HG03565 (cell line): ENCODE data around the gene PAF1.
A peak's percentile ranks its signal among the peaks of the same experiment; 100 is the strongest.

Source experiments
- ATAC-seq: cut with Tn5 transposase; IDR thresholded peaks from one replicate; pipeline ENCODE4 v1.9.1; 2021; ENCODE audit warnings: mild to moderate bottlenecking, moderate library complexity; ENCODE audit not compliant: unreplicated experiment

PAF1 gene

DNA sequence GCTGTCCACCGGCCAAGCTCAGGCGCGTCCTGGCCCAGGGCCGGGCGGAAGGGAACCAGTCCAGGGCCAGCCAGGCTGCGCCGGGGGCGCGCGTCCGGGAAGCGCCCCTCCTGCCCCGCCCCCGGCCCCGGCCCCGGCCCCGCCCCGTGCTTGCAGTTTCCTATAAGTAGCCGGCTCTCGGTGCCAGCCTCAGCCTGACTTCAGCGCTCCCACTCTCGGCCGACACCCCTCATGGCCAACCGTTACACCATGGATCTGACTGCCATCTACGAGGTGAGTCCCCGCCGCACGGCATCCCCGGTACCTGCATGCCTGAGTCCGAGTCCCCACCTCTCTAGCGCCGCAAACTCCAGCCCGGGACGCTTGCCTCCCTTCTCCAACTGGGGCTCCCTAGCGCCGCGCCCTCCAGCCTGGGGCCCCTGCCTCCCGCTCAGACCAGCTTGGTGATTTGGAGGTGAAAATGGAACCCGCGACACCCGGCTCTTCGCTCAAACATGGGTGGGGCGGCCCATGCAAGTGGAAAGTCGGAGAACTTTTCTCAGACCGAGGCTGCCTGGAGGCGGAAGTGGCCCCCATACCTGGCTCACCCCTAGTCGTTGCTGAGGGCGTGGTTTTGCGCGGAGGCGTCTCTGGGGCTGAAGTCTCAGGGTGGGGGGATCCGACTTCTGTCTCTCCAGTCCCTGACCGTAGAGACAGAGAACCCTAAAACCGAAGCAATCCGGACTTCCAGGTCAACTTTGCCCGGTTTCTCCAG, 15.9 kb upstream of the PAF1 start, which contains the start of gene ZFP36:
Gene ZFP36, plus strand, starts transcription at position 192 of the 754 bp plus-strand sequence. Its CDS starts 58 bp downstream, at position 250.
- ATAC-seq: no peak

DNA sequence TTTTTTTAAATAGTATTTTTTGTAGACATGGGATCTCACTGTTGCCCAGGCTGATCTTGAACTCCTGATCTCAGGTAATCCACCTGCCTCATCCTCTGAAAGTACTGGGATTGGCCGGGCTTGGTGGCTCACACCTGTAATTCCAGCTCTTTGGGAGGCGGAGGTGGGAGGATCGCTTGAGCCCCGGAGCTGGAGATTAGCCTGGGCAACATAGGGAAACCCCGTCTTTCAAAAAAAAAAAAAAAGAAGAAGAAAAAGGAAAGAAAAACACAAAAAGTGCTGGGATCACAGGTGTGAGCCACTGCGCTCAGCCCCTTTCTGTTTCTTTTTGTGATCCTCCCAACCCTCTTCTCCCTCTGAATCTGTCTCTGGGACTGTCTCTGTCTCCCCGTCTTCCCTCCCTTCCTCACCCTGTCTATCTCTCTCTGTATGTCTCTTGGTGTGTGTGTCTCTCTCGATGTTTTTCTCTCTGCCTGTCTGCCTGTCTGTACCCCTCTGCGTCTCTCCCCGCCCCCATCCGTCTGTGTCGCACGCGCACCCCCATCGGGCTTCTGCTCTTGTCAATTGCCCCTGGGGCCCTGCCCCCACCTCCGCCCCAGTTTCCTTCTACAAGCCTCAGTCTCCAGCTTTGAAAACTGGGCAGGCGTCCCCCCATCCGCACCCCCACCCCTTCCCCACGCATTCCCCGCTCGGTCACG, 15.2 kb upstream of the PAF1 start:
- no peak for ATAC-seq

DNA sequence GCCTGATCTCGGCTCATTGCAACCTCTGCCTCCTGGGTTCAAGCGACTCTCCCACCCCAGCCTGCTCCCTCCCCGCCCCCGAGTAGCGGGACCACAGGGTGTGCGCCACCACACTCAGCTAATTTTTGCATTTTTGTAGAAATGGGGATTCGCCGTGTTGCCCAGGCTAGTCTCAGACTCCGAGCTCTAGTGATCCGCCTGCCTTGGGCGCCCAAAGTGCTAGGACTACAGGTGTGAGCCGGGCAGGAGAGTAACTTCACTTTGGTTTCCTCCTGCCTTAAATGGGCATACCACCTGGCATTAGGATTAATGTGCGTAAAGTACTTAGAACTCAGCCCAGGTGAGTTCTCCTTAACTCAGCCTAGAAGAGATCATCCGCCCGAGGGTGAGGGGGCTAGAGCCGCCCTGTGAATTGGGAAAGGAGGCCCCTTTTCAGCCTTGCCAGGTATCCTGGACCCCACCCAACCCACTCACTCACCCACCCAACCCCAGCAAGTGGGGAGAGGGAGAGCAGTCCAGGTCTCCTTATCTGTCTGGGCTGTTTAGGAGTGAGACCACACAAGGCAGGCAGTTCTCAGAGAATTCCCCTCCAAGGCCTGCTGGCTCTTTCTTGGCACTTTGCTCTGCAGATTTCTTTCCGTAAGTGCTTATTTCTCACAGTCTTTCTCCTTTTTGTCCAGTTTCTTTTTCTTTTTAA, 14.5 kb upstream of the PAF1 start:
- ATAC-seq: no peak

DNA sequence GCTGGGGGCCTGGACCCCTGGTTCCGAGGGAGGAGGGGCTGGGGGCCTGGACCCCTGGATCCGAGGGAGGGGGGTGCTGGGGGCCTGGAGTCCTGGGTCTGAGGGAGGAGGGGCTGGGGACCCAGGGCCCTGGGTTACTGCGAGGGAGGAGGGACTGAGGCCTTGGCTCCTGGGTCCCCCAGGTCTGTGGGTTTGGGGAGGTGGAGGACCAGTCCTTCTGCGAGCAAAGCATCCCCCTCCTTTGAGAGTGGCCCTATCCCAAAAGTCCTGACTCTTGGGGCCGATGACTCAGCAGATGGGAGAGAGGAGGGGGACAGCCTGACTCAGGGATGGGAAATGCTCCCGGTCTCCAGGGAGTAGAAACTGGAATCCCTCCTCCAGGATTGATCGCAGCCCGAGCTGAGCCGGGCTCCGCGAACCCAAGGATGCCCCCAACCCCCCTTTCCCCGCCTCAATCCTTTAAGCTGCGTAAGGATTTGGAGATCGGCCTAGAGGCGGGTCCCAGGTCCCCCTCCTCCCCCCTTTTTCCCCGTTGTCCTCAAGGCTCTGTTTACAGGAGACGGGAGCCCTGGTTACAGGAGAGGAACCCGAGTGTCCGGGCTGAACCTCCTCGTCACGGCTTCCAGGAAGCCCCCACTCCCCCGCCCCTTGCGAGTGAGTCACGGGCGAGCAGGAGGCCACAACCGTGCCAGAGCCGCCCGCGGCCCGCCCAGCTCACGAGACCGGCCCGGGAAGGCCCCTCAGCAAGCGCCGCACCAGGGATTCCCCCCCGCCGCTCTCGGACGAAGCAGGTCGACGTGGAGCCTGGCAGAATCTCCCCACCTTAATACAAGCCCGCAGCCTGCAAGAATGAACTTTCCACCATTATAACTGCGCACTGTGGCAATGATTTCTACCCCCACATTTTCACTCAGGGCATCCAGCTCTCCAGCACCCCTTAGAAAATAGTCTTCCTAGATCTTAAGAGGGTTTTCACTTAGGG, 12.7 kb upstream of the PAF1 start:
- no peak for ATAC-seq

DNA sequence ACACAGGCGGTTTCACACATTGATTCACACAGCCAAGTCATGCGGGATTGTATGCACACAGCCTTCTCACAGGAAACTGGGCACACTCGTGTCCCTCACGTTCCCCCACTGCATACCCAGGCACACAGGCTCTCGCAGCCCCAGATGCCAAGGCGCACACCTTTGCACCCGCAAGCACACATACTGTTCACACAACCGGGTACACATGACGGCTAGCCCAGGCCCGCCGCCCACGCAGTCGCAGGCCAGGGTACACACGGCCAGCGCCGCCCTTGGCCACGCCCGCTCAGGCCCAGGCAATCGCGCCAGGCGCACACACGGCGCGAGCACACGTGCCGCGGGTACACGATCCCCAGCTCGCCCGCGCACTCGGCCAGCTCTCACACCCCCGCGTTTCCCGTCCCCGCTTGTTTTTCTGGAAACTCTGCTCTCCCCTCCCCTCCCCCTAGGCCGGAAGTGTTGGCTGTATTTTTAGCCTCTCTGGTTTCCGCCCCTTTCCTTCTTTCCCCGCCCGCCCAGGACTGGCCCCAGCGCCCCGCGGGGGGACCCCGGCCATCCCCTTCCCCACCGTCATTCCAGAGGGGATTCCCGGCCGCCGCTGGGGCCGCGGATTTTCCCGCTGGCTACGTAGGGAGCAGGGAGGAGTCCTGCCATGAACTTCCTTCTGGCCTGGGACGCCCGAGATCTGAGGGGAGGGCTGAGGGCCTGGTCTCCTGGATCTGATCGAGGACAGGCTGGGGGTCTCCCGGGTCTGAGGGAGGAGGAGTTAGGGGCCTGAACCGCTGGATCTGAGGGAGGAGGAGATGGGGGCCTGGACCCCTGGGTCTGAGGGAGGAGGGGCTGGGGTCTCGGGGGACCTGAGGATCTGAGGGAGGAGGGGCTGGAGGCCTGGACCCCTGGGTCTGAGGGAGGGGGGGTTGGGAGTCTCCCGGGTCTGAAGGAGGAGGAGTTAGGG, 11.7 kb upstream of the PAF1 start:
- ATAC-seq: peak; percentile 23

DNA sequence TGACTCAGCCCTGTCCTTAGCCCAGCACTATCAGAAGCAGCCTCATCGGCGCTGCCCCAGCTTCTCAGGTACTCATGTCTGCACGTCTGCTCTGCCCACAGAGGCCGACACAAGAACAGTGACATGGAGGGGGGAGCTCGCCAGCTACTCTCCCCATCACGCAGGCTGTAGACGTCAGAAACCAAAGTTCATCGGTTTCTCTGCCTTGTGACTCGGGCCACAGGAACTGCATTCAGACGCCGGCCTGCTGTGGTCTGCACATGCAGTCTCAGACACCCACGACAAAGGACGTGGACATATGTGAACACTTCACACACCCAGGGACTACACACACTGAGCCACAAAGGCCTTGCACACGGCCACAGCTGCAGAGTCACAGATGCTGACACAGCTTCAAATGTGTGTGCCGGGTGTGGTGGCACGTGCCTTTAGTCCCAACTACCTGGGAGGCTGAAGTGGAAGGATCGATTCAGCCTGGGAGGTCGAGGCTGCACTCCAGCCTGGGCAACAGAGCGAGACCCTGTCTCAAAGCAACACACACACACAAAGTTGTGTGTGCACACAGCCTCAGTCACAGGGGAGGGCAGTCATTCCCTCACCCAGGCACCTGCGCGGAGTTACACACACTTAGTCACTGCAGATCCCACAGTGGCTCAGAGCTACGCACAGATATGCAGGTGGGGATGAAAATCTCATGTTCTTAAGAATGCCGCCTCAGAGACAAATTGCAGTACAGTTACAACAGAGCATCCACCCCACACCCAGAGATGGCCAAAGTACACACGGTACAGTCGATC, 10.8 kb upstream of the PAF1 start:
- peak; percentile 8 for ATAC-seq

DNA sequence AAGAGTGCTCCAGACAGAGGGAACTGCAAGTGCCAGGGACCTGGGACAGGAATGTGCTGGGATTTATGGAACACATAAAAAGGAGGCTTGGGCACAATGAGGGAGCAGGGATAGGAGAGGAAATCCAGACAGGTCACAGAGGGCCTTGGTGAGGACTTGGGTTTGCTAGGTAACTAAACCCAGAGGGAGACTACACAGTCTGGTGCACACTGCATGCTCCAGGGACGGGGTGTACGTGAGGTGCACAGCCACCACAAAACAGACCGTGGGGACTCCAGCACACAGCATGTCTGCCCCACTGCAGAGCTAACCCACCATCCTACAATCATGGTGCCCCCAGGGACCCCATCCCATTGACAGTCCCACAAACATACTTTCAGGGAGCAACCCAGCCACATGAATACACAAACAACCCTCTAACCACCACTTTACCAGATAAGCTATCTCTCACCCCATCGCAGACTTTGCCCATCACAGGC, 10.2 kb upstream of the PAF1 start:
- no peak for ATAC-seq

DNA sequence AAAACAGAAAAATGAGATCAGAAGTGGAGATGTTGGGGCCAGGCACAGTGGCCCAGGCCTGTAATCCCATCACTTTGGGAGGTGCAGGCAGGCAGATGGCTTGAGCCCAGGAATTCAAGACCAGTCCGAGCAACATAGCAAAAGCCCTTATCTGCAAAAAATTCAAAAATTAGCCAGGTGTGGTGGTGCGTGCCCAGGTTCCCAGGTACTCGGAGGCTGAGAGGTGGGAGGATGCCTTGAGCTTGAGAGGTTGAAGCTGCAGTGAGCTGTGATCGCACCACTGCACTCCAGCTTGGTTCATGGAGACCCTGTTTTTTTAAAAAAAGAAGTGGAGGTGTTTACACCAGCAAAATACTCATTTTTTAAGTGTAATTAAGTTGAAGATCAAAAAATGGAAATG, 9.2 kb upstream of the PAF1 start:
- ATAC-seq: no peak

DNA sequence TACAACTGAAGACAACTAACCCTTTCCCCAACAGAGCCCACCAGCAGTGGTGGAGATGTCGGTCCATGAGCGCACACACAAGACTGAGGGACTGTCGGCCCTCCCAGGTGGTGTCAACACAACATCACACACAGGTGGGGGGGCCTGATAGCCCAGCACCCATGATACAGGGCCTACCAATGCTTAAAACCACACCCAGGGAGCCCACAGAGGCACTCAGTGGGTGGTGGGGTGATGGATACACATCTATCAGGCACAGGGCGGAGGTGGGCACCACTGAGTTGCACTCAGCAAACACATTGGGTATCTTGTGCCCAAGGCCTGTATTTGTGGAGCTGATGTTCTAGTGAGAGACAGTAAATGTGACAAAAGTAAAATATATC, 8.8 kb upstream of the PAF1 start:
- ATAC-seq: no peak

DNA sequence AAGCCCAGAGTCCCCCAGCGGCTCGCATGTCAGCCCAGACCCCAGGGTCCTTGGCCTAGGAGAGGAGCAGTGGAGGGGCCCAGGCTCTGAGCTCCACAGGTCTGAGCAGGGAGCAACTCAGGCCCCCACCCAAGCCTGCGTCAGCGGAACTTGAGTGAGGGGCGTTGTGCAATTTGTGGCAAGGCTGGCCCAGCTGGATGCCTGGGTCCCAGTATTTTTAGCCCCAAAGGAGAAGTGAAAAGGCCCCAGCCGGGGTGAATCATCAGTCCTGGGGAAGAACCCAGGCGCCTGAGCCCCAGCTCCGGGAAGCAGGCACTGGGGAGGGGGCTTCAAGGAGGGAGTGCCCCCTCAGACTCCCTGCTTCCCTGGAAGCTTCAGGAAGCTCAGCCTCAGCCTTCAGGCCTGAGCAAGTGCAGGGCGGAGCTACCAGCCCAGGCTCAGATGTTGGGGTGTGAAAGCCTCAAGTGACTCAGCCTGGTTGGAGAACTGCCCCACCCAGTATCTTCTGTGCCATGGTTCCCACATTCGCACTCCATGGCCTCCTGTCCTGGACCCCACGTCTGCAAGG, 7.5 kb upstream of the PAF1 start:
- no peak for ATAC-seq

DNA sequence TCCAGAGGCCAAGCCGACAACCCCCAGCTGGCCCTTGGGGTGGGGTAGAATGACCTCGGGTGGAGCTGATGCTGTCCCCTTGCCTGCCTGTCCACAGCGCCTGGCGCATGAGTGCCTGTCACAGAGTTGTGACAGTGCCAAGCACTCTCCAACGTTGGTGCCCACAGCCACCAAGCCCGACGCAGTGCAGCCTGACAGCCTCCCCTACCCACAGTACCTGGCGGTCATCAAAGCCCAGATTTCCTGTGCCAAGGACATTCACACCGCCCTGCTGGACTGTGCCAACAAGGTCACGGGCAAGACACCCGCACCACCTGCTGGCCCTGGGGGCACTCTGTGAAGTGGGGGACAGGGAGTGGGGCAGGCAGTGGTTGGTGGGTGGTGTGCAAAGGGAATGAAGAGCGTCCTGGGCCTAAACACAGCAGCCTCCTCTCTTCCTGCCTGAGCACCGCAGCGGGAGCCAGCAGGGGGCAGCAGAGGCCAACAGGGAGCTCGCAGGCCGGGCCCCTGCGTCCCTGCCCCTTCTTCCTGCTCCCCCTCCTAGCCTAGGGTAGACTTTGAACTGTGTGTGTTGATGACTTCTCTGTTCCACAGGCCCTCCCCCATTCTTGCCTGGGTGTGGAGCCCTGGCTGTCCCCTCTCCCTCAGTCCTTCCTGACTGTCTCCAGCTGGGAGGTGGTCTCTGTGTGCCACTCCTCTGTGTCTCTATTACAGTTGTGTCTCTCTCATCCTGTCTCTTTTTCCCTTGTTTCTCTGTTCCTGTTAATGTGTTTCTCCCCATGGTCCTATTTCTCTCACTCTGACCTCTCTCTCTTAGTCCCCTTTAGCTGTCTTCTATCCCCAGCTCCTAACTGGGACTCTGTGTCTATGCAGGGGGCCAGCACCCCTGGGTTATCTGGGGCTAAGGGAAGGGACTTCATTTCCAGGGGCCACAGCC, 6.7 kb upstream of the PAF1 start:
- no peak for ATAC-seq

DNA sequence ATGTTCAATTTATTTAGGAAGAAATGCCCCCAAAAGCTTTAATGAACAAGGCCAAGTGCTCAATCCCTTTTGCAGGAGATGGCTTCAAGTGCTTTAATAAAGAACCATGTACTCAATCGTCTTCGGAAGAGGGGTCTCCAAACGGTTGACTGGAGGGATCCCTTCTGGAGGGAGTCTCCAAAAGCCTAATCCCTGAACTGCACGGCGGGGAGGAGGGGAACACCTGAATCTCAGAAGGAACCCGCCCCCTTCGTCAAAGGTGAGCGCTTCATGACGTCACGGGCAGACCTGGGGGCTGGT, 505 bp downstream of the PAF1 start:
- ATAC-seq: no peak

DNA sequence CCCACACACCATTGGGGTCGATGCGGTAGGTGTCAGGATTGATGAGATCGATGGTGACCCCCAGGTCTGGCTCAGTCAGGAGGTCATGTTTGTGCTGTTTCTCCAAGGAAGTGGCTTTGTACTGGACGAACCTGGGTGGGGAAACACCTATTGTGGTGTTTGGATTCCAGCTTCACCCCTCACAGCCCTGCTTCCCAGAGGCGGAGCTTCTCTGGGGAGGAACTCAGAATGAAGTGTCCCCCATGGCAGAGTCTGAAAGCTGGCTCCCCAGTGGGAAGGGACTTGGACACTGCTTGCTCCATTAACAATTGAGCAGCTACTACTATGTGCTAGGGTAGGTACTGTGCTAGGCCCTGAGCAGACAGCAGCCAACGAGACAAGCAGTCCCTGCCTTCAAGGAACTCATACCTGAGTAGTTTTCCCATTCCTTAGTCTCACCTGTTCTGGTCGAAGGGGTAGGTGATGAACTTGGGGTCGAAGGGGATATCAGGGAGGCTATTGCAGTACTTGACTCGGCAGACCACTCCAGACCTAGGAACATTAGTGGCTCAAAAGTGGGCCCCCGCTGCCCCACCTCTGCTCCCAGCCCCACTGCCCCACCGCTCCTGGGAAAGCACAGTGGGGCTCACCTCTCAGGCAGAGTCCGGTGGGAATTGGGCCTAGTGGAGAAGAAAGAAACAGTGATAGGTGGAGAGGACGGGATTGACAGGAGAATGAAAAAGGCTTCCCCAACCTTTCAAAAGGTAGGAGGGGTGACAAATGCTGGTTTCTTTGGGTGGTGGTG, 1.1 kb downstream of the PAF1 start:
- no peak for ATAC-seq

DNA sequence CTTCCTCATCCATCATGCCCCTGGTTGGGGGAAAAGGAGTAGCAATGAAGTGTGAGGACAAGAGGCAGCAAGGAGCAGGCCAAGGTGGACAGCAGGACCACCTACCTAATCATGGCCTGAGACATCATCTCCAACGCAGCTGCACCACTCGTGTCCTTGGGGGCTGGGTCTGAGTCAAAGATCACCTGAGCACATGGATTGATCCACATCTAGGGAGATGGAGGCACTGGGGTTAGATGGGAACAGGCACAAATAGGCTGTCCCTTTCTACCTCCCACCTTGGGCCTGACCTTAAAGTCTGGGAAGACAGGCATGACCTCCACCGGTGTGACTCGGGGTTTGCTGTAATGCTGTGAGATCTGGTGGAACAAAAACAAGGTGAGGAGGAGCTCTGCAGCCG, 2.2 kb downstream of the PAF1 start:
- no peak for ATAC-seq

DNA sequence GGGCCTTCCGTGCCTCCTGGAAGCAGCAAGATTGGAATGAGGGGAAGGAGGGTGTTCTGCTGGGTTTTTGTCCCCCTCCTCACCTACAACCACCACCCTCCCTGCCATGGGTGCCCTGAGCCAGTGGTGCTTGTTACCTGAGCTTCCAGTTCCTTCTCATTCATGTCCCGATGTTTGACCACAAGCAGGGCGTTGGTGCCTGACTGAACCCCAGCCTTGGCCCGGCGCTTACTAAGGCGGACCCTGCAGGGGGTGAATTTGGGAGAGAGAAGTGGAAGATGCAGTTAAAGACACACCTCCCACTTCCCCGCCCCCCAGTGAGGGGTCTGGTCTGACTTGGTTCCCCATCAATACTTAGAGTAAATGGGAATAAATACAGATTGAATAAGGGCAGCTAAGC, 4.3 kb downstream of the PAF1 start:
- no peak for ATAC-seq

DNA sequence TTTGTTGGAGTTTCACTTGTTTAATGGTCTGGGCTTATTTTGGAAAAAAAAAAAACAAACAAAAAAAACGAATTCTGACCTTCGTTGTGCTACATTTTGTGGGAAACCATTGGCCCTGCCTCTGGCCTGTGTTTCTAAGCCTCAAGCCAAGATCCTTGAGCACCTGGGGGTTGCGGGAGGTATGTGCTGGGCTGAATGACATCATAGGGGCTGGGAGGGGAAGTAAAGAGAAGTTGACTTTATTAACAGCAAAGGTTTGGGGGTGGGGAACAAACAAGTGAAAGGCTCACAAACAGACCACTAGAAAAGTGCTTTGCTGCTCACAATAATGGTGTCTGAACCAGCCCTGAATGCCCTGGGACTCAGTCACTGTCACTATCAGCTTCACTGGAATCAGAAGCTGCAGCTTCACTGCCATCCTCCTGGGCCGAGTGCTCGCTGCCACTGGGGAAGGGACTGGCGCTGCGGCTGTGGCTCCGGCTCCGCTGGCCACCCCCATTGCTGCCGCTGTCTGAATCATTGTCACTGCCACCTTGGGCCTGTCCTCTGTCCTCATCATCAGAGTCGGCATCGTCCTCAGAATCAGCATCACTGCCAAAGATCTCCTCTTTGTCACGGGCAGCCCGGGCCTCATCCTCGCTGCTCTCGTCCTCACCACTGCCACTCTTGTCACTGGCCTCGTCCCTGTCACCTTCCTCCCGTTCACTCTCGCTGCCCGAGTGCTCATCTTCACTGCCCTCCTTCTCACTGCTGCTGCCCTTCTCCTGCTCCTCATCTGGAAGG, 5.1 kb downstream of the PAF1 start:
- no peak for ATAC-seq
